ENCODE measurements around the gene GMPPA. TPM values are rescaled to one million over a fixed set of nuclear protein-coding genes. Genes with fewer than 3 reads are reported as not detected.
A peak's percentile ranks its signal among the peaks of the same experiment; 100 is the strongest.

GMPPA gene
- total RNA-seq, 3 donors from 2014 or later: 15.7 to 33.4 (median 29.7) TPM

GRCh38 chr2:219542931-219543595 lies 44.4 kb downstream of the GMPPA start:
- Histone ChIP-seq H3K4me1 (peaks cover 0 to 8% of the 10 kb centered on the region in 2 donors), H3K36me3 (no peaks in the 10 kb centered on the region), H3K27ac (peak overlapping the region; percentile 90 to 91), H3K4me3 (peak overlapping the region; percentile 62 to 85 (median 78)), H3K27me3 (no peaks in the 10 kb centered on the region), H3K9me3 (no peaks in the 10 kb centered on the region)
- no peak for DNase-seq (ENCODE audit: low spot score in 2 of 2)
- TF ChIP-seq, protein P1, sequence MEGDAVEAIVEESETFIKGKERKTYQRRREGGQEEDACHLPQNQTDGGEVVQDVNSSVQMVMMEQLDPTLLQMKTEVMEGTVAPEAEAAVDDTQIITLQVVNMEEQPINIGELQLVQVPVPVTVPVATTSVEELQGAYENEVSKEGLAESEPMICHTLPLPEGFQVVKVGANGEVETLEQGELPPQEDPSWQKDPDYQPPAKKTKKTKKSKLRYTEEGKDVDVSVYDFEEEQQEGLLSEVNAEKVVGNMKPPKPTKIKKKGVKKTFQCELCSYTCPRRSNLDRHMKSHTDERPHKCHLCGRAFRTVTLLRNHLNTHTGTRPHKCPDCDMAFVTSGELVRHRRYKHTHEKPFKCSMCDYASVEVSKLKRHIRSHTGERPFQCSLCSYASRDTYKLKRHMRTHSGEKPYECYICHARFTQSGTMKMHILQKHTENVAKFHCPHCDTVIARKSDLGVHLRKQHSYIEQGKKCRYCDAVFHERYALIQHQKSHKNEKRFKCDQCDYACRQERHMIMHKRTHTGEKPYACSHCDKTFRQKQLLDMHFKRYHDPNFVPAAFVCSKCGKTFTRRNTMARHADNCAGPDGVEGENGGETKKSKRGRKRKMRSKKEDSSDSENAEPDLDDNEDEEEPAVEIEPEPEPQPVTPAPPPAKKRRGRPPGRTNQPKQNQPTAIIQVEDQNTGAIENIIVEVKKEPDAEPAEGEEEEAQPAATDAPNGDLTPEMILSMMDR (IDR thresholded peaks at IDR 0.05): no peak
- TF ChIP-seq POLR2A (IDR thresholded peaks at IDR 0.05) (no peak), POLR2AphosphoS5 (IDR thresholded peaks at IDR 0.05) (no peak)
- intact Hi-C loops (cut with DNase I; ENCODE audit: low total_unique reads): loop anchor here (5.0 kb wide), 1 partner anchor 54 kb away; the partner anchor contains the start of gene STK11IP

- Histone ChIP-seq H3K9me3 (no peaks in the 10 kb centered on the region), H3K4me3 (peak within 1 kb of the TSS; percentile 62 to 85 (median 78)), H3K4me1 (peaks cover 0 to 8% of the 10 kb centered on the region in 2 donors), H3K27ac (peak within 1 kb of the TSS; percentile 90 to 91), H3K36me3 (no peaks in the 10 kb centered on the region), H3K27me3 (no peaks in the 10 kb centered on the region)
- DNase-seq (ENCODE audit: low spot score in 2 of 2): peak; percentile 98 to 99
- intact Hi-C loops (cut with DNase I; ENCODE audit: low total_unique reads): loop anchor here (2.0 to 5.0 kb wide), 2 partner anchors 54 to 99 kb away; partner anchors contain the start of gene STK11IP
- TF ChIP-seq POLR2A (IDR thresholded peaks at IDR 0.05) (peak; percentile 15), POLR2AphosphoS5 (IDR thresholded peaks at IDR 0.05) (peak in 2 of 3 donors; percentile 61 to 75)
- TF ChIP-seq, protein P1 (IDR thresholded peaks at IDR 0.05): peak in 1 of 3 donors; percentile 9
Observed at GRCh38 chr2:219543596-219544358, 45.1 kb downstream of the GMPPA start, which contains the start of the genes CHPF and TMEM198. TSS of gene CHPF (minus strand) at chr2:219543809. CDS start at chr2:219543538, 271 bp downstream. TSS of gene TMEM198 (plus strand) at chr2:219544028. CDS start at chr2:219544728, 700 bp downstream.

GRCh38 chr2:219544567-219544966 lies 45.9 kb downstream of the GMPPA start:
- peaks cover 0 to 8% of the 10 kb centered on the region in 2 donors for H3K4me1 ChIP-seq
- no peaks in the 10 kb centered on the region for H3K9me3 ChIP-seq
- H3K4me3 ChIP-seq: peak overlapping the region; percentile 62 to 85 (median 78)
- no peaks in the 10 kb centered on the region for H3K36me3 ChIP-seq
- intact Hi-C loops (cut with DNase I; ENCODE audit: low total_unique reads): loop anchor here (2.0 to 5.0 kb wide), 2 partner anchors 53 to 98 kb away; partner anchors contain the start of gene STK11IP
- DNase-seq (ENCODE audit: low spot score in 2 of 2): no peak
- peak overlapping the region; percentile 90 to 91 for H3K27ac ChIP-seq
- no peaks in the 10 kb centered on the region for H3K27me3 ChIP-seq
- TF ChIP-seq POLR2AphosphoS5 (IDR thresholded peaks at IDR 0.05) (no peak), POLR2A (IDR thresholded peaks at IDR 0.05) (no peak)
- TF ChIP-seq, protein P1 (IDR thresholded peaks at IDR 0.05): no peak

GRCh38 chr2:219545295-219545942 lies 46.7 kb downstream of the GMPPA start:
- no peak for DNase-seq (ENCODE audit: low spot score in 2 of 2)
- Histone ChIP-seq H3K27ac (no peak overlapping the region), H3K4me1 (peaks cover 0 to 8% of the 10 kb centered on the region in 2 donors), H3K4me3 (no peak overlapping the region), H3K27me3 (no peaks in the 10 kb centered on the region), H3K36me3 (no peaks in the 10 kb centered on the region), H3K9me3 (no peaks in the 10 kb centered on the region)
- intact Hi-C loops (cut with DNase I; ENCODE audit: low total_unique reads): loop anchor here (2.0 kb wide), 1 partner anchor 97 kb away; no protein-coding TSS in a partner anchor
- TF ChIP-seq, protein P1 (IDR thresholded peaks at IDR 0.05): no peak
- TF ChIP-seq POLR2A (IDR thresholded peaks at IDR 0.05): no peak
- TF ChIP-seq POLR2AphosphoS5 (IDR thresholded peaks at IDR 0.05): no peak
